Activated gamma-delta T cell treated with anti-CD3 and anti-CD28 coated beads, Interleukin-2, amount 50 U/mL, for 16 hours (primary cell): Measurements from ENCODE around the gene MRGPRX1.
"Not testable (repeated sequence)": the region's sequence is repeated elsewhere in the genome, so short reads cannot be mapped to it uniquely, and the experiment has no call there.

ENCODE experiments used
- DNase-seq: peaks from one replicate; pipeline ENCODE4 v3.0.0-alpha.2; 2020; ENCODE audit warnings: low read depth

MRGPRX1 gene

GRCh38 chr11:18939314-18939713 is at the start of gene MRGPRX1:
TSS of gene MRGPRX1 (minus strand) at chr11:18939414. CDS start at chr11:18934784, 4,630 bp downstream.
- DNase-seq: no peak

- no peak for DNase-seq
Observed at GRCh38 chr11:18987454-18988231, 48.4 kb upstream of the MRGPRX1 start.

- no peak for DNase-seq
Observed at GRCh38 chr11:18986744-18987143, 47.5 kb upstream of the MRGPRX1 start.

- DNase-seq: no peak
Observed at GRCh38 chr11:18981897-18982296, 42.7 kb upstream of the MRGPRX1 start.

- no peak for DNase-seq
Observed at GRCh38 chr11:18974192-18974591, 35.0 kb upstream of the MRGPRX1 start.

GRCh38 chr11:18972336-18972735 is 33.1 kb upstream of the MRGPRX1 start:
- DNase-seq: no peak

- DNase-seq: no peak
Observed at GRCh38 chr11:18969720-18970119, 30.5 kb upstream of the MRGPRX1 start.

- no peak for DNase-seq
Observed at GRCh38 chr11:18958221-18958910, 19.2 kb upstream of the MRGPRX1 start.

GRCh38 chr11:18956630-18957029 is 17.4 kb upstream of the MRGPRX1 start:
- DNase-seq: no peak

- DNase-seq: no peak
Observed at GRCh38 chr11:18936002-18936673, 3.1 kb downstream of the MRGPRX1 start.

GRCh38 chr11:18934195-18934814 is 4.9 kb downstream of the MRGPRX1 start:
- no peak for DNase-seq

GRCh38 chr11:18927550-18928322 is 11.5 kb downstream of the MRGPRX1 start:
- DNase-seq: no peak

GRCh38 chr11:18925426-18925825 is 13.8 kb downstream of the MRGPRX1 start:
- not testable (repeated sequence) for DNase-seq

GRCh38 chr11:18912883-18913282 is 26.3 kb downstream of the MRGPRX1 start:
- DNase-seq: no peak

- no peak for DNase-seq
Observed at GRCh38 chr11:18907391-18907790, 31.8 kb downstream of the MRGPRX1 start.

GRCh38 chr11:18900637-18901036 is 38.6 kb downstream of the MRGPRX1 start:
- not testable (repeated sequence) for DNase-seq

- not testable (repeated sequence) for DNase-seq
Observed at GRCh38 chr11:18900151-18900611, 39.0 kb downstream of the MRGPRX1 start.

GRCh38 chr11:18891712-18892111 is 47.5 kb downstream of the MRGPRX1 start:
- not testable (repeated sequence) for DNase-seq

GRCh38 chr11:18890615-18891014 is 48.6 kb downstream of the MRGPRX1 start:
- DNase-seq: no peak
